Epithelial cell of alveolus of lung (primary cell): ENCODE measurements around the gene MET. TPM values are rescaled to one million over a fixed set of nuclear protein-coding genes. Genes with fewer than 3 reads are reported as not detected.

Source experiments
- total RNA-seq: library from RNA; depleted of rRNA; stranded (reverse); fragments of >200 nt; gene quantifications from 2 replicates; pipeline ENCODE4 v1.2.1, GENCODE V29; 2015

The MET gene
- total RNA-seq, result 2.1 and 11.2 TPM in 2 replicates

GRCh38 chr7:116671681-116672595, at the start of gene MET:
Gene MET (plus strand): TSS chr7:116672196. CDS start chr7:116699085, 26,889 bp downstream.

Other genes with a start within 250 kb of the MET start
- 34.6 and 88.4 TPM in 2 replicates for gene CAV2, start 172.5 kb upstream of the MET start, total RNA-seq
- gene CAV1, start 147.2 kb upstream of the MET start, total RNA-seq, result 107 and 296 TPM in 2 replicates
- gene CAPZA2, start 190.4 kb downstream of the MET start, total RNA-seq, result 76.7 and 95.3 TPM in 2 replicates